ENCODE measurements around the gene ZFYVE9. TPM values are rescaled to one million over a fixed set of nuclear protein-coding genes. Genes with fewer than 3 reads are reported as not detected.

ZFYVE9 gene
- total and polyA plus RNA-seq, 2 of the 13 experiments (the other 11 are each of a cell fraction or from before 2014, with no cell fraction given): 9.2 to 19.8 TPM

DNA sequence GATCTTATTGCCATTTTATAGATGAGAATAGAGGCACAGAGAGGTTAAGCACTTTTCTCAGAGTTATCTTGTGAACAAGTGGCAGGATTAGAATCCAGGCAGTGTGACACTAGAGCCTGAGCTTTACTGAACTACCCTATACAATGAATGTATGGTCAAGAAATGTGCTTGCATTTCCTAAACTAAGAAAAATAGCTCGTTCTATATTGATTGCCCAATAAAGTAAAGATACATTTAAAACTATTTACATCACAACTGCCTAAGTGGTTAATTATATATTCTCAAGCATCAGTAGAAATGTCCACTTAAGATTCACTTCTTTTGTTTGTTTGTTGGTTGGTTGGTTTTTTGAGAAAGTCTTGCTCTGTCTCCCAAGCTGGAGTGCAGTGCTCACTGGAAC, 91.6 kb downstream of the ZFYVE9 start (continued):
- TF ChIP-seq ARID5B (CRISPR knock-in tag; IDR thresholded peaks at IDR 0.05): no peak
- TF ChIP-seq SP4 (CRISPR knock-in tag; IDR thresholded peaks at IDR 0.05): no peak
- TF ChIP-seq RBAK (CRISPR knock-in tag; IDR thresholded peaks at IDR 0.05): no peak
- TF ChIP-seq ZNF564 (CRISPR knock-in tag; IDR thresholded peaks at IDR 0.05): no peak
- no peak for TF ChIP-seq NR2C2 (CRISPR knock-in tag; IDR thresholded peaks at IDR 0.05; ENCODE audit: borderline replicate concordance)
- TF ChIP-seq, protein P1, sequence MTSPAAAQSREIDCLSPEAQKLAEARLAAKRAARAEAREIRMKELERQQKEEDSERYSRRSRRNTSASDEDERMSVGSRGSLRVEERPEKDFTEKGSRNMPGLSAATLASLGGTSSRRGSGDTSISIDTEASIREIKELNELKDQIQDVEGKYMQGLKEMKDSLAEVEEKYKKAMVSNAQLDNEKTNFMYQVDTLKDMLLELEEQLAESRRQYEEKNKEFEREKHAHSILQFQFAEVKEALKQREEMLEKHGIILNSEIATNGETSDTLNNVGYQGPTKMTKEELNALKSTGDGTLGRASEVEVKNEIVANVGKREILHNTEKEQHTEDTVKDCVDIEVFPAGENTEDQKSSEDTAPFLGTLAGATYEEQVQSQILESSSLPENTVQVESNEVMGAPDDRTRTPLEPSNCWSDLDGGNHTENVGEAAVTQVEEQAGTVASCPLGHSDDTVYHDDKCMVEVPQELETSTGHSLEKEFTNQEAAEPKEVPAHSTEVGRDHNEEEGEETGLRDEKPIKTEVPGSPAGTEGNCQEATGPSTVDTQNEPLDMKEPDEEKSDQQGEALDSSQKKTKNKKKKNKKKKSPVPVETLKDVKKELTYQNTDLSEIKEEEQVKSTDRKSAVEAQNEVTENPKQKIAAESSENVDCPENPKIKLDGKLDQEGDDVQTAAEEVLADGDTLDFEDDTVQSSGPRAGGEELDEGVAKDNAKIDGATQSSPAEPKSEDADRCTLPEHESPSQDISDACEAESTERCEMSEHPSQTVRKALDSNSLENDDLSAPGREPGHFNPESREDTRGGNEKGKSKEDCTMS (CRISPR knock-in tag; conservative IDR thresholded peaks at IDR 0.05): no peak
- no peak for TF ChIP-seq BCL6 (CRISPR knock-in tag; IDR thresholded peaks at IDR 0.05)
- TF ChIP-seq ZNF547 (CRISPR knock-in tag; IDR thresholded peaks at IDR 0.05): no peak

All from HepG2 (cell line).